ENCODE results near the gene RHCG. TPM values are rescaled to one million over a fixed set of nuclear protein-coding genes. Genes with fewer than 3 reads are reported as not detected.

Gene RHCG
- total RNA-seq, 2 experiments from 2014 or later = not detected

- H3K9me3 ChIP-seq (ENCODE audit: low read length) = no peaks in the 10 kb centered on the region
- no peak overlapping the region for H3K27ac ChIP-seq (ENCODE audit: low read depth, low read length, poor library complexity, severe bottlenecking)
- ChIA-PET POLR2A (no interaction called here), CTCF (ENCODE audit: unreplicated experiment) (no interaction called here)
- H3K4me1 ChIP-seq (ENCODE audit: insufficient read depth, low read length, poor library complexity, severe bottlenecking) = no peaks in the 10 kb centered on the region
- H3K79me2 ChIP-seq (ENCODE audit: insufficient read depth, low read depth, low read length) = no peaks in the 10 kb centered on the region
- no peak overlapping the region for H2AFZ ChIP-seq (ENCODE audit: low read length)
- no peaks in the 10 kb centered on the region for H3K9me2 ChIP-seq (ENCODE audit: insufficient read depth, low read length)
- TF ChIP-seq, protein P1, sequence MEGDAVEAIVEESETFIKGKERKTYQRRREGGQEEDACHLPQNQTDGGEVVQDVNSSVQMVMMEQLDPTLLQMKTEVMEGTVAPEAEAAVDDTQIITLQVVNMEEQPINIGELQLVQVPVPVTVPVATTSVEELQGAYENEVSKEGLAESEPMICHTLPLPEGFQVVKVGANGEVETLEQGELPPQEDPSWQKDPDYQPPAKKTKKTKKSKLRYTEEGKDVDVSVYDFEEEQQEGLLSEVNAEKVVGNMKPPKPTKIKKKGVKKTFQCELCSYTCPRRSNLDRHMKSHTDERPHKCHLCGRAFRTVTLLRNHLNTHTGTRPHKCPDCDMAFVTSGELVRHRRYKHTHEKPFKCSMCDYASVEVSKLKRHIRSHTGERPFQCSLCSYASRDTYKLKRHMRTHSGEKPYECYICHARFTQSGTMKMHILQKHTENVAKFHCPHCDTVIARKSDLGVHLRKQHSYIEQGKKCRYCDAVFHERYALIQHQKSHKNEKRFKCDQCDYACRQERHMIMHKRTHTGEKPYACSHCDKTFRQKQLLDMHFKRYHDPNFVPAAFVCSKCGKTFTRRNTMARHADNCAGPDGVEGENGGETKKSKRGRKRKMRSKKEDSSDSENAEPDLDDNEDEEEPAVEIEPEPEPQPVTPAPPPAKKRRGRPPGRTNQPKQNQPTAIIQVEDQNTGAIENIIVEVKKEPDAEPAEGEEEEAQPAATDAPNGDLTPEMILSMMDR (conservative IDR thresholded peaks at IDR 0.05; ENCODE audit: low read length) = no peak
- TF ChIP-seq EZH2phosphoT487 (IDR thresholded peaks at IDR 0.05; ENCODE audit: borderline replicate concordance, low read depth, low read length) = no peak
- H3K4me3 ChIP-seq (ENCODE audit: low read depth, low read length, poor library complexity, severe bottlenecking) = no peak overlapping the region
- H3K36me3 ChIP-seq (ENCODE audit: insufficient read depth, low read length) = no peaks in the 10 kb centered on the region
- DNase-seq (ENCODE audit: low spot score) = no peak
- BruUV-seq (replicated peaks) = no TSS peak
- H3K4me2 ChIP-seq (ENCODE audit: low read length) = no peak overlapping the region
- intact Hi-C loops (cut with micrococcal nuclease; ENCODE audit: unreplicated experiment) = no loop called here
- no peaks in the 10 kb centered on the region for H4K20me1 ChIP-seq (ENCODE audit: insufficient read depth, low read length)
Observed at GRCh38 chr15:89486726-89487050, 9.7 kb downstream of the RHCG start.

GRCh38 chr15:89483079-89483478, 13.3 kb downstream of the RHCG start:
- Histone ChIP-seq H3K4me1 (ENCODE audit: insufficient read depth, low read length, poor library complexity, severe bottlenecking) (no peaks in the 10 kb centered on the region), H3K4me3 (ENCODE audit: low read depth, low read length, poor library complexity, severe bottlenecking) (no peak overlapping the region), H2AFZ (ENCODE audit: low read length) (no peak overlapping the region), H3K79me2 (ENCODE audit: insufficient read depth, low read depth, low read length) (no peaks in the 10 kb centered on the region), H4K20me1 (ENCODE audit: insufficient read depth, low read length) (no peaks in the 10 kb centered on the region), H3K4me2 (ENCODE audit: low read length) (no peak overlapping the region), H3K9me2 (ENCODE audit: insufficient read depth, low read length) (no peaks in the 10 kb centered on the region), H3K27ac (ENCODE audit: low read depth, low read length, poor library complexity, severe bottlenecking) (no peak overlapping the region), H3K36me3 (ENCODE audit: insufficient read depth, low read length) (no peaks in the 10 kb centered on the region), H3K9me3 (ENCODE audit: low read length) (no peaks in the 10 kb centered on the region)
- DNase-seq (ENCODE audit: low spot score) = no peak
- TF ChIP-seq, protein P1 (conservative IDR thresholded peaks at IDR 0.05; ENCODE audit: low read length) = no peak
- no peak for TF ChIP-seq EZH2phosphoT487 (IDR thresholded peaks at IDR 0.05; ENCODE audit: borderline replicate concordance, low read depth, low read length)
- no TSS peak for BruUV-seq (replicated peaks)
- intact Hi-C loops (cut with micrococcal nuclease; ENCODE audit: unreplicated experiment) = no loop called here
- ChIA-PET POLR2A (no interaction called here), CTCF (ENCODE audit: unreplicated experiment) (interaction anchor here (0.5 kb wide), 1 partner anchor 748 kb away, joined by 3 read pairs; no protein-coding TSS in a partner anchor)

- Histone ChIP-seq H3K9me2 (ENCODE audit: insufficient read depth, low read length) (no peaks in the 10 kb centered on the region), H2AFZ (ENCODE audit: low read length) (no peak overlapping the region), H3K27ac (ENCODE audit: low read depth, low read length, poor library complexity, severe bottlenecking) (no peak overlapping the region), H3K9me3 (ENCODE audit: low read length) (no peaks in the 10 kb centered on the region), H3K4me1 (ENCODE audit: insufficient read depth, low read length, poor library complexity, severe bottlenecking) (no peaks in the 10 kb centered on the region), H3K36me3 (ENCODE audit: insufficient read depth, low read length) (no peaks in the 10 kb centered on the region), H3K4me3 (ENCODE audit: low read depth, low read length, poor library complexity, severe bottlenecking) (no peak overlapping the region), H3K4me2 (ENCODE audit: low read length) (no peak overlapping the region), H3K79me2 (ENCODE audit: insufficient read depth, low read depth, low read length) (no peaks in the 10 kb centered on the region), H4K20me1 (ENCODE audit: insufficient read depth, low read length) (no peaks in the 10 kb centered on the region)
- ChIA-PET POLR2A (no interaction called here), CTCF (ENCODE audit: unreplicated experiment) (no interaction called here)
- no TSS peak for BruUV-seq (replicated peaks)
- TF ChIP-seq, protein P1 (conservative IDR thresholded peaks at IDR 0.05; ENCODE audit: low read length) = no peak
- no peak for TF ChIP-seq EZH2phosphoT487 (IDR thresholded peaks at IDR 0.05; ENCODE audit: borderline replicate concordance, low read depth, low read length)
- no peak for DNase-seq (ENCODE audit: low spot score)
- intact Hi-C loops (cut with micrococcal nuclease; ENCODE audit: unreplicated experiment) = no loop called here
Observed at GRCh38 chr15:89482139-89482538, 14.2 kb downstream of the RHCG start.

Measured in OCI-LY7 (cell line).